ENCODE results near the gene U2AF1.
"Not testable (repeated sequence)": the region's sequence is repeated elsewhere in the genome, so short reads cannot be mapped to it uniquely, and the experiment has no call there.

DNA sequence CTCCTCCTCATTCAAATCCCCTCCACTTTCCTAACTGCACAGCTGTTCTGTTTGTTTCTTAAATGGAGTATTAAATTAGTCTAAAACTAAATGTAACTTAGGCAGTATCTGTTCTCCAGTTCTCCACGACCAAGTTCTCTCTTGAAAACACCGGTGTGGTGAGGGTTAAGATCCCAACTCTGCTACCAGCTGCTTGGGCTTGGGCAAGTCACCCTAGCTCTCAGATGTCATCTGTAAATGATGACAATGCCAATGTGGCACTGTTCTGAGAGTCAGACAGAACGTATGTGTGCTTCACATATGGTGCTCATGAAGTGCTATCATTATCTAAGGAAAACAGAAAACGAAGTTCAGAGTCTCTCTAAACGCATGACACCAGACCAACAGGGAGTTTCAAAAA is 2.7 kb downstream of the U2AF1 start:
- TF ChIP-seq CTCF, POLR2A, POLR2AphosphoS5 (IDR thresholded peaks at IDR 0.05): not testable (repeated sequence)

Measured in prostate gland (tissue), 2 donors.